ENCODE data around the gene CCDC107. TPM values are rescaled to one million over a fixed set of nuclear protein-coding genes. Genes with fewer than 3 reads are reported as not detected.

The CCDC107 gene
- total RNA-seq, 2 donors from 2014 or later, result 10.6 to 15.3 TPM

DNA sequence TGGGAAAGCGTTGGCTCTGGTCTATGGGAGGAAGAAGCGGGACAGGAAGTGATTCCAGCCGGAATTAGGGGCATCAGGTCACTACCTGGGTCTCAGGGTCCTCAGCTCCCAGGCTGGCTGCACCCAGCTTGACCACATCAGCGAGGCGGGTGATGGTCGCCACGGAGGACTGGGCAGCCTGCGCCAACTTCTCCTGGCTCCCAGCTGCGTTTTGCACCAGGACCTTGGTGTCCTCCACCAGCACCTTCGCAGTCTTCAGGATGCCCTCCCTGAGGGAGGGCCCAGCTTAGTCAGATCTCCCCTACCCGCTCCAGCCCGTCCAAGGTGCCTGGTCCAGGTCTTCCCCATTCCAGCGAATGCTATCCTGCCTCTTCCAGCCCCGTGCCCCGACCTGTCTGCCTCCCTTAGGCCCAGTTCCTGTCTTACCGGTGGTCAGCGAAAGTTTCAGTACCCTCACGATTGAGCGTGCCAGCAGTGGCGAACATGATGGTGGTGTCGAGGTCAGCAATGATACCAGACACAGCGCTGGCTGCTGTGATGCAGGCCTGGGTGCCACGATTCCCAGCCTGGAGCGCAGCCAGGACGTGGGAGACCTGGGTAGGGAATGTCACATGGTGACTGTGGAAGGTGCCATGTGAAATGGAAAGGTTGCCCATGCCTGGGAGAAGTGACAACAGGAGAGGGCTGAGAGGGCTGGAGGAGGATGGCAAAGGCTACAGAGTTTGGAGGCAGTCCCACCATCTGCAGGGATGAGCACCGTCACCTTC is 46.0 kb downstream of the CCDC107 start:
- H3K4me1 Mint-ChIP-seq, result no peaks in the 10 kb centered on the region
- H3K4me3 Mint-ChIP-seq, result no peak overlapping the region
- 93 to 94% methylated on average over 20 to 26 of the region's 26 CpGs for WGBS, 2 experiments (ENCODE audit: insufficient coverage in 1 of 2, insufficient read length in 1 of 2)
- no peaks in the 10 kb centered on the region for H3K27me3 ChIP-seq (ENCODE audit: control insufficient read depth, insufficient read depth, low read length, poor library complexity, severe bottlenecking)
- no peaks in the 10 kb centered on the region for H3K9me3 ChIP-seq (ENCODE audit: control insufficient read depth, low read length)
- H3K27me3 Mint-ChIP-seq (ENCODE audit: insufficient read depth), result no peaks in the 10 kb centered on the region
- no peak overlapping the region for H3K27ac ChIP-seq (ENCODE audit: low read depth, low read length)
- H3K36me3 Mint-ChIP-seq (ENCODE audit: low read depth), result peaks cover 61% of the 10 kb centered on the region
- TF ChIP-seq, protein P1, sequence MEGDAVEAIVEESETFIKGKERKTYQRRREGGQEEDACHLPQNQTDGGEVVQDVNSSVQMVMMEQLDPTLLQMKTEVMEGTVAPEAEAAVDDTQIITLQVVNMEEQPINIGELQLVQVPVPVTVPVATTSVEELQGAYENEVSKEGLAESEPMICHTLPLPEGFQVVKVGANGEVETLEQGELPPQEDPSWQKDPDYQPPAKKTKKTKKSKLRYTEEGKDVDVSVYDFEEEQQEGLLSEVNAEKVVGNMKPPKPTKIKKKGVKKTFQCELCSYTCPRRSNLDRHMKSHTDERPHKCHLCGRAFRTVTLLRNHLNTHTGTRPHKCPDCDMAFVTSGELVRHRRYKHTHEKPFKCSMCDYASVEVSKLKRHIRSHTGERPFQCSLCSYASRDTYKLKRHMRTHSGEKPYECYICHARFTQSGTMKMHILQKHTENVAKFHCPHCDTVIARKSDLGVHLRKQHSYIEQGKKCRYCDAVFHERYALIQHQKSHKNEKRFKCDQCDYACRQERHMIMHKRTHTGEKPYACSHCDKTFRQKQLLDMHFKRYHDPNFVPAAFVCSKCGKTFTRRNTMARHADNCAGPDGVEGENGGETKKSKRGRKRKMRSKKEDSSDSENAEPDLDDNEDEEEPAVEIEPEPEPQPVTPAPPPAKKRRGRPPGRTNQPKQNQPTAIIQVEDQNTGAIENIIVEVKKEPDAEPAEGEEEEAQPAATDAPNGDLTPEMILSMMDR (conservative IDR thresholded peaks at IDR 0.05), result no peak
- no peak overlapping the region for H3K27ac Mint-ChIP-seq
- DNase-seq, result no peak
- no peaks in the 10 kb centered on the region for H3K4me1 ChIP-seq (ENCODE audit: control insufficient read depth, insufficient read depth, low read length)
- H3K36me3 ChIP-seq (ENCODE audit: control insufficient read depth, insufficient read depth, low read length), result peaks cover 94% of the 10 kb centered on the region
- no peaks in the 10 kb centered on the region for H3K9me3 Mint-ChIP-seq
- no peak overlapping the region for H3K9ac ChIP-seq (ENCODE audit: extremely low read depth, low read length, poor library complexity, severe bottlenecking)
- H3K4me3 ChIP-seq (ENCODE audit: low read length), result no peak overlapping the region

DNA sequence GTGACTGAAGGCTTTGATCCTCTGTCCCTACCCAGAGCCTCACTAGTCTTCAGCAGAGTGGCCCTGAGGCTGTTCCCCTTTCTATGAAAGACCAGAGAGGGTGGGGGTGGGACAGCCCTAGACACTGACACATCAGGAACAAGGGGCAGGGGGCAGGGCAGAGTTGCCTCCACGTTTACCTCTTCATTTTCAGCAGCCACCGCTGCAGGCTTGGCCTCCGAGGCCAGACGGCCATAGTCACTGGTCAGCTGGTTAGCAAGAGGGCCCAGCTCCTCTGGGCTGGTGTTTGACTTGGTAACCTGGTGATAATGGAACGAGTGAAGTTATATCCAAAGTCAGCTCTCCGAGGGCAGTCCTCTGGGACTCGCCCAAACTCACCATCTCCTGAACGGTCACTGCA is 47.3 kb downstream of the CCDC107 start:
- no peak for DNase-seq
- H3K4me3 ChIP-seq (ENCODE audit: low read length), result no peak overlapping the region
- Mint-ChIP-seq H3K4me3 (no peak overlapping the region), H3K27me3 (ENCODE audit: insufficient read depth) (no peaks in the 10 kb centered on the region), H3K27ac (no peak overlapping the region), H3K9me3 (no peaks in the 10 kb centered on the region), H3K36me3 (ENCODE audit: low read depth) (peaks cover 68% of the 10 kb centered on the region), H3K4me1 (no peaks in the 10 kb centered on the region)
- H3K36me3 ChIP-seq (ENCODE audit: control insufficient read depth, insufficient read depth, low read length), result peaks cover 88% of the 10 kb centered on the region
- H3K4me1 ChIP-seq (ENCODE audit: control insufficient read depth, insufficient read depth, low read length), result no peaks in the 10 kb centered on the region
- TF ChIP-seq, protein P1 (conservative IDR thresholded peaks at IDR 0.05), result no peak
- H3K9me3 ChIP-seq (ENCODE audit: control insufficient read depth, low read length), result no peaks in the 10 kb centered on the region
- WGBS, 2 experiments (ENCODE audit: insufficient coverage in 1 of 2, insufficient read length in 1 of 2), result 83 to 91% methylated on average over 7 to 8 of the region's 8 CpGs
- H3K9ac ChIP-seq (ENCODE audit: extremely low read depth, low read length, poor library complexity, severe bottlenecking), result no peak overlapping the region
- H3K27me3 ChIP-seq (ENCODE audit: control insufficient read depth, insufficient read depth, low read length, poor library complexity, severe bottlenecking), result no peaks in the 10 kb centered on the region
- no peak overlapping the region for H3K27ac ChIP-seq (ENCODE audit: low read depth, low read length)

DNA sequence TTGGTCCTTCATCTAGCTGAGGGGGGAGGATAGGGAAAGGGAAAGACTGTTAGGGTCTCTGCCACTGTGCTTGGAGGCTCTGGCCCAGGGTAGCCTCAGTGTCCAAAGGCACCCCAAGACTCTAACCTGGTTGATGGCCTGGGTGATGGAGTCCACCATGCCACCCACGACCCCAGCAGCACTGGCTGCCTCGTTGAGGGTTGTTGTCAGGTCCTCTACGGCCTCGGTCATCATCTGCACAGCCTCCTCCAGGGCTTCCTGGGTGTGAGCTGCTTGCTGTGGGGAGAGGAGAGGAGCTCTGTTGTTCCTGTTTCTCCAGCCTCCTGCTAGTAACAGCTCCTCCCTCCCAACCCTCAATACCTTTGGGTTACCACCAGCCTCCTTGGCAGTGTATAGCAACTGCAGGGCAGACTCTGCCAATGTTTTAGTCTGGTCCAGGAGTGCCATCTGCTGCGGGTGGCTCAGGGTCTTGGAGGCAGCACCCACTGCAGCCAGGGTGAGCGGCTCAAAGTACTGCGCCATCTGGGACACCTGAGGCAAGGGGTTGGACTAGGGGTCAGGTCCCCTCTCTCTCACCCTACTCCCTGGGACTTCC is 47.8 kb downstream of the CCDC107 start:
- Mint-ChIP-seq H3K27ac (no peak overlapping the region), H3K4me3 (no peak overlapping the region), H3K9me3 (no peaks in the 10 kb centered on the region), H3K27me3 (ENCODE audit: insufficient read depth) (no peaks in the 10 kb centered on the region), H3K4me1 (no peaks in the 10 kb centered on the region), H3K36me3 (ENCODE audit: low read depth) (peaks cover 74% of the 10 kb centered on the region)
- Histone ChIP-seq H3K36me3 (ENCODE audit: control insufficient read depth, insufficient read depth, low read length) (peaks cover 88% of the 10 kb centered on the region), H3K27ac (ENCODE audit: low read depth, low read length) (no peak overlapping the region), H3K9me3 (ENCODE audit: control insufficient read depth, low read length) (no peaks in the 10 kb centered on the region), H3K27me3 (ENCODE audit: control insufficient read depth, insufficient read depth, low read length, poor library complexity, severe bottlenecking) (no peaks in the 10 kb centered on the region), H3K9ac (ENCODE audit: extremely low read depth, low read length, poor library complexity, severe bottlenecking) (no peak overlapping the region), H3K4me3 (ENCODE audit: low read length) (no peak overlapping the region), H3K4me1 (ENCODE audit: control insufficient read depth, insufficient read depth, low read length) (no peaks in the 10 kb centered on the region)
- WGBS, 2 experiments (ENCODE audit: insufficient coverage in 1 of 2, insufficient read length in 1 of 2), result 95% methylated on average over 7 of the region's 7 CpGs; no CpG with 5 or more reads in 1 of the 2 experiments
- DNase-seq, result no peak
- TF ChIP-seq, protein P1 (conservative IDR thresholded peaks at IDR 0.05), result no peak
